SK-N-SH (cell line): ENCODE results near the gene SPACA9. TPM values are rescaled to one million over a fixed set of nuclear protein-coding genes. Genes with fewer than 3 reads are reported as not detected.

Source experiments
- CTCF ChIA-PET: fragments of 300-600, 350-600 bp; formaldehyde crosslinking; extraction: SDS; loops from one replicate; lab custom pipeline; 2021; lab: Yijun Ruan, JAX
- POLR2A ChIA-PET: fragments of 350-600 bp; sonication (Branson Sonifier 250); formaldehyde crosslinking; extraction: SDS; loops from one replicate; lab custom pipeline; 2020; ENCODE audit warnings: antibody characterized with exemption, inconsistent platforms; lab: Yijun Ruan, JAX
- DNase-seq: peaks from one replicate; pipeline ENCODE4 v3.0.0; 2012
- H2AFZ ChIP-seq: fragments of 200-600 bp; sonication (generic); 2 replicates; pipeline ENCODE4 v1.8.1; 2016; ENCODE audit warnings: antibody characterized with exemption, mild to moderate bottlenecking, low read depth
- H3F3A ChIP-seq: fragments of 200-600 bp; sonication (generic); replicated peaks from 2 replicates; pipeline ENCODE3; 2016; ENCODE audit warnings: antibody characterized with exemption, mild to moderate bottlenecking; ENCODE audit not compliant: insufficient read depth
- H3K27ac ChIP-seq, 2 experiments: fragments of 200-500 bp in 1 of 2; fragments of 200-600 bp in 1 of 2; sonication (Bioruptor generic) in 1 of 2; sonication (generic), shearing (Covaris generic) in 1 of 2; 2 replicates each; pipeline versions ENCODE4 v1.5.1 to v1.6.1; 2014 to 2016; ENCODE audit warnings: low read depth in 2 of 2, inconsistent platforms in 1 of 2, low read length in 1 of 2, mild to moderate bottlenecking in 1 of 2, mixed read lengths in 1 of 2
- H3K27me3 ChIP-seq: fragments of 200-600 bp; sonication (generic), shearing (Covaris generic); 2 replicates; pipeline ENCODE4 v1.6.1; 2016; ENCODE audit warnings: mixed run types; ENCODE audit not compliant: insufficient read depth
- H3K36me3 ChIP-seq, 2 experiments: fragments of 200-500 bp in 1 of 2; fragments of 200-600 bp in 1 of 2; sonication (Bioruptor generic) in 1 of 2; sonication (generic) in 1 of 2; replicated peaks in 1 of 2; 2 replicates each; pipeline versions ENCODE3 to v1.5.1; 2014 to 2016; ENCODE audit warnings: low read length in 1 of 2, mild to moderate bottlenecking in 1 of 2; ENCODE audit not compliant: insufficient read depth in 2 of 2, control insufficient read depth in 1 of 2
- H3K4me1 ChIP-seq, 2 experiments: fragments of 200-500 bp in 1 of 2; fragments of 200-600 bp in 1 of 2; sonication (Bioruptor generic) in 1 of 2; sonication (generic), shearing (Covaris generic) in 1 of 2; 2 replicates each; pipeline versions ENCODE4 v1.5.1 to v1.6.1; 2014 to 2016; ENCODE audit warnings: low read depth in 1 of 2, low read length in 1 of 2, mixed run types in 1 of 2; ENCODE audit not compliant: insufficient read depth in 2 of 2, control insufficient read depth in 1 of 2
- H3K4me2 ChIP-seq: fragments of 200-600 bp; sonication (generic), shearing (Covaris generic); 2 replicates; pipeline ENCODE4 v1.6.1; 2017; ENCODE audit warnings: mixed run types
- H3K4me3 ChIP-seq, 2 experiments: fragments of 200-500 bp in 1 of 2; fragments of 200-600 bp in 1 of 2; sonication (Bioruptor generic) in 1 of 2; sonication (generic), shearing (Covaris generic) in 1 of 2; 2 replicates each; pipeline versions ENCODE4 v1.5.1 to v1.8.1; 2014 to 2016; ENCODE audit warnings: low read depth in 2 of 2, inconsistent platforms in 1 of 2, low read length in 1 of 2, mild to moderate bottlenecking in 1 of 2, mixed read lengths in 1 of 2, moderate library complexity in 1 of 2
- H3K79me2 ChIP-seq: fragments of 200-600 bp; sonication (generic); 2 replicates; pipeline ENCODE4 v1.8.1; 2017; ENCODE audit warnings: mild to moderate bottlenecking; ENCODE audit not compliant: insufficient read depth
- H3K9ac ChIP-seq: fragments of 200-600 bp; sonication (generic); 2 replicates; pipeline ENCODE4 v1.6.1; 2017; ENCODE audit warnings: mixed run types
- H3K9me2 ChIP-seq: fragments of 200-600 bp; sonication (generic); 2 replicates; pipeline ENCODE4 v1.6.1; 2017; ENCODE audit warnings: mixed run types
- H3K9me3 ChIP-seq: fragments of 200-600 bp; sonication (generic); 2 replicates; pipeline ENCODE4 v1.6.1; 2017; ENCODE audit warnings: mixed run types, mild to moderate bottlenecking, moderate library complexity
- H4K20me1 ChIP-seq: fragments of 200-600 bp; sonication (generic); 2 replicates; pipeline ENCODE4 v1.6.1; 2017; ENCODE audit warnings: mild to moderate bottlenecking, mixed run types; ENCODE audit not compliant: insufficient read depth
- CHD2 ChIP-seq: fragments of 150-350 bp; IDR thresholded peaks from 2 replicates; pipeline ENCODE4 v1.6.1; 2018; ENCODE audit warnings: low read length; ENCODE audit not compliant: partially characterized antibody
- FOSL2 ChIP-seq: IDR thresholded peaks from 2 replicates; pipeline ENCODE4 v1.4.0; 2012; ENCODE audit warnings: low read depth, mild to moderate bottlenecking, moderate library complexity, borderline replicate concordance
- GATA2 ChIP-seq: sonication (generic); formaldehyde crosslinking; IDR thresholded peaks from 2 replicates; pipeline ENCODE4 v1.5.0; 2020; ENCODE audit warnings: mild to moderate bottlenecking, missing genetic modification reagents
- JUND ChIP-seq: IDR thresholded peaks from 2 replicates; pipeline ENCODE4 v1.4.0; 2012
- MXI1 ChIP-seq: IDR thresholded peaks from 2 replicates; pipeline ENCODE4 v1.6.1; 2012; ENCODE audit warnings: mild to moderate bottlenecking, low read depth, low read length, improper control_type of control experiment
- RFX5 ChIP-seq: IDR thresholded peaks from 2 replicates; pipeline ENCODE4 v1.6.1; 2012; ENCODE audit warnings: mild to moderate bottlenecking, improper control_type of control experiment, low read length
- SIN3A ChIP-seq: IDR thresholded peaks from 2 replicates; pipeline ENCODE4 v1.6.1; 2012; ENCODE audit warnings: low read depth, mild to moderate bottlenecking, low read length, moderate library complexity, borderline replicate concordance
- SMC3 ChIP-seq: IDR thresholded peaks from 2 replicates; pipeline ENCODE4 v1.6.1; 2012; ENCODE audit warnings: low read depth, low read length, improper control_type of control experiment
- TCF12 ChIP-seq: IDR thresholded peaks from 2 replicates; pipeline ENCODE4 v1.4.0; 2012
- WGBS: methylation state at CpG from one replicate; pipeline ENCODE4 v1.1.6; 2017; ENCODE audit warnings: low lambda C conversion rate; 5-methylcytosine and 5-hydroxymethylcytosine counted together
- polyA plus RNA-seq, 3 experiments: library from polyadenylated mRNA; depleted of rRNA; stranded (reverse); fragments of >200 nt; gene quantifications; 2 replicates each; pipeline ENCODE4 v1.2.3, GENCODE V29; 2012
- TF ChIP-seq, protein P1 (sequence below): IDR thresholded peaks from 2 replicates; pipeline ENCODE4; 2012
- TF ChIP-seq, protein P2 (sequence below): IDR thresholded peaks from 2 replicates; pipeline ENCODE4 v1.4.0; 2012; ENCODE audit warnings: low read depth, borderline replicate concordance
- TF ChIP-seq, protein P3 (sequence below): fragments of 150-350 bp; IDR thresholded peaks from 2 replicates; pipeline ENCODE4 v1.6.1; 2016; ENCODE audit warnings: mild to moderate bottlenecking, low read depth, low read length

The SPACA9 gene
- polyA plus RNA-seq, 1 of the 3 experiments (the other 2 are of a cell fraction): 9.8 TPM

DNA sequence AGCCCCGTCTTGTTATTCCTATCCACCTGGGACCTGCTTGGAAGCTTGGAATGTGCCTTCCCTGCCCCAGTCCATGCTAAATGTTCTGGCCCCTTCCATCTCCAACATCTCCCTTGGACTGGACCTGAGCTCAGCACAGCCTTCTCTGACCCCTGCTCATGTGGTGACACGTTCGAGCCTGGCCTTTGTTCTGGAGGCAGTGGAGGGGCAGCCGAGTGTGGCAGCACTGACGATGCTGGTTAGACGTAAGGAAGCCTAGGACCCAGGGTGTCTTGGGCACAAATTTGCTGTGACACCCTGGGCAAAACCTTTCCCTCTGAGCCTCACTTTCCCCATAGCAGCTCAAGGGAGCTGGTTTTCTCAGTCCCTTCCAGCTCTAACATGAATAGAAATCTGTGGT is 3.9 kb downstream of the SPACA9 start:
- H3K9ac ChIP-seq: no peak overlapping the region
- no peak overlapping the region for H3K4me3 ChIP-seq
- H3K36me3 ChIP-seq: no peaks in the 10 kb centered on the region
- H3K79me2 ChIP-seq: no peaks in the 10 kb centered on the region
- no peaks in the 10 kb centered on the region for H3K9me2 ChIP-seq
- no peaks in the 10 kb centered on the region for H3K27me3 ChIP-seq
- H4K20me1 ChIP-seq: no peaks in the 10 kb centered on the region
- no peak overlapping the region for H2AFZ ChIP-seq
- H3K27ac ChIP-seq: no peak overlapping the region
- 93% methylated on average over 6 of the region's 6 CpGs for WGBS
- CTCF ChIA-PET: interaction anchor here (1.4 to 4.7 kb wide), 2 partner anchors 20 to 213 kb away, joined by 4 to 26 read pairs; partner anchors contain the start of genes DDX31 and GTF3C4
- H3F3A ChIP-seq: no peaks in the 10 kb centered on the region
- H3K4me2 ChIP-seq: no peak overlapping the region
- POLR2A ChIA-PET: no interaction called here
- H3K4me1 ChIP-seq: peaks cover 0 to 2% of the 10 kb centered on the region in 2 experiments; a peak in 1 of 4 replicates
- TF ChIP-seq MXI1: no peak
- TF ChIP-seq, protein P1, sequence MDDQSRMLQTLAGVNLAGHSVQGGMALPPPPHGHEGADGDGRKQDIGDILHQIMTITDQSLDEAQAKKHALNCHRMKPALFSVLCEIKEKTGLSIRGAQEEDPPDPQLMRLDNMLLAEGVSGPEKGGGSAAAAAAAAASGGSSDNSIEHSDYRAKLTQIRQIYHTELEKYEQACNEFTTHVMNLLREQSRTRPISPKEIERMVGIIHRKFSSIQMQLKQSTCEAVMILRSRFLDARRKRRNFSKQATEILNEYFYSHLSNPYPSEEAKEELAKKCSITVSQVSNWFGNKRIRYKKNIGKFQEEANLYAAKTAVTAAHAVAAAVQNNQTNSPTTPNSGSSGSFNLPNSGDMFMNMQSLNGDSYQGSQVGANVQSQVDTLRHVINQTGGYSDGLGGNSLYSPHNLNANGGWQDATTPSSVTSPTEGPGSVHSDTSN: no peak
- no peak for TF ChIP-seq GATA2 (CRISPR knock-in tag)
- TF ChIP-seq CHD2: no peak
- TF ChIP-seq RFX5: no peak
- DNase-seq: no peak
- no peaks in the 10 kb centered on the region for H3K9me3 ChIP-seq

DNA sequence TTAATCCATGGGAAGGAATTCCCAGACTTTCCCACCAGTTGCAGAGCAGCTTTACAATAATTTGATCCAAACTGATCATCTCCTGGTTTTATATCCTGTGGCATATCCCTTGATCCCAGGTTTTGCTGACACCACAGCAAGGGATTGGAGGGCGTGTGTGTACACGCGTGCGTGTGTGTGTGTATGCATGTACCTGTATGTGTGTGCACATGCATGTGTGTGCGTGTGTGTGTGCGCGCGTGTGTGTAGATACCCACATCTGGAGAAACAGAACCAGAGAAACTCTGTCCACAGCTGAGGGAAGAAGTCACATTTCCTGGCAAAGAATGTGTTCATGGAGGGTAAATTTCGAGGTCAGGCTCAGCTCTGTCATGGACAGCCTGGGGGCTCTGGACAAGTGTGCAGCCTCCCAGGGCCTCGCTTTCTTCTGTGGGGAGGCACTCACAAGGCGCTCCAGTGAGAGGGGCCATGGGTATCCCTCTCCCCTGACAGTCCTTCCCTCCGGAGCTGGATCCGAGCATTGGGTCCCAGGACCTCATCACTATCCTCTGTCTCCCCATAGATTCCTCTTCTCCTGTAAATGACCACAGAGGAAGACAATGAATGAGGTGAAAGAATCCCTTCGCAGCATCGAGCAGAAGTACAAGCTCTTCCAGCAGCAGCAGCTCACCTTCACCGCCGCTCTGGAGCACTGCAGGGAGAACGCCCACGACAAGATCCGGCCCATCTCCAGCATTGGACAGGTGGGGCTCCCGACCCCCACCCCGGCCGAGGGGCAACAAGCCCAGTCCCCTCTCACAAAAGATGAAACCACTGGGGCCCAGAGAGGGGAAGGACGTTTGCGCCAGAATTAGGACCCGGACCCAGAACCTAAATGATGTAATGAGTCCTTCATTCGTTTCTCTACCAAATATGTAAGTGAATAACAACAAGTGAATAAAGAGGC is 4.9 kb downstream of the SPACA9 start:
- Histone ChIP-seq H3K4me1 (no peaks in the 10 kb centered on the region; a peak in 1 of 4 replicates), H3K36me3 (no peaks in the 10 kb centered on the region), H3K9ac (no peak overlapping the region), H3K9me2 (no peaks in the 10 kb centered on the region), H3F3A (no peaks in the 10 kb centered on the region), H3K4me3 (no peak overlapping the region), H3K4me2 (no peak overlapping the region), H3K27ac (no peak overlapping the region), H4K20me1 (no peaks in the 10 kb centered on the region), H3K27me3 (no peaks in the 10 kb centered on the region), H2AFZ (no peak overlapping the region), H3K9me3 (no peaks in the 10 kb centered on the region), H3K79me2 (no peaks in the 10 kb centered on the region)
- POLR2A ChIA-PET: no interaction called here
- no peak for DNase-seq
- CTCF ChIA-PET: interaction anchor here (1.2 to 4.7 kb wide), 2 partner anchors 19 to 34 kb away, joined by 3 to 26 read pairs; no protein-coding TSS in a partner anchor
- TF ChIP-seq SMC3: no peak
- WGBS: 90% methylated on average over 18 of the region's 27 CpGs

DNA sequence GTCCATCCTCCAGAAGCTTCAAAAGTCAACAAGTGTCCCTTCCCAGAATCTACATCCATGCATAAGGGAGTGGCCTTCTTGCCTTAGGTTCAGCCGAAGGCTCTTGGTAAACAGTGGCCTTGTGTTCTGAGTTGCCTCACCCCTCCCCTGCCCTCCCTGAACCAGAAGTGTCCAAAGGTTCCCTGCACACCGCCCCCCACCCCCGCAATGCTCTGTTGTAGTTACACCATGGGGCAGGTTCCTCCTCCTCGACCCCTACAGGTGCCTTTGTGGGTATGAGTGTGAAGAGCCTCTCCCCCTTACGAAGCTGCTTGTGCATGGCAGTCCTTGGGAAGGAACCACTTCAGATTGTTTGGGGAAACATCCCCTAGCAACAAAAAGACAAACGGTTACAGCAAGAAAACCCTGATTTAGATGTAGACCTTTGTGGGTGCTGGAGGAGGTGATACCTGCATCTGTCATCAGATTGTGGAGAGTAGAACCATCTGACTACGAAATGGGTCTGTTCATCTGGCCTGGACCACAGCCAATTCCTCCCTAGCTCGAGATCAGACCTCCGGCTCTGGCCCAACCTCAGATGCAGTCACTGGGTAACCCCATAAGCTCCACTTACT is 7.1 kb downstream of the SPACA9 start:
- ChIA-PET CTCF (interaction anchor here (0.5 to 4.7 kb wide), 4 partner anchors 8 to 292 kb away, joined by 3 to 26 read pairs (median 3); no protein-coding TSS in a partner anchor), POLR2A (no interaction called here)
- Histone ChIP-seq H3K27ac (no peak overlapping the region), H3K9me3 (no peaks in the 10 kb centered on the region), H3K4me3 (no peak overlapping the region), H3K27me3 (no peaks in the 10 kb centered on the region), H3K9me2 (no peaks in the 10 kb centered on the region), H3K4me2 (no peak overlapping the region), H3K4me1 (no peaks in the 10 kb centered on the region), H2AFZ (no peak overlapping the region), H3F3A (no peaks in the 10 kb centered on the region), H3K9ac (no peak overlapping the region), H3K79me2 (no peaks in the 10 kb centered on the region), H3K36me3 (no peaks in the 10 kb centered on the region), H4K20me1 (no peaks in the 10 kb centered on the region)
- TF ChIP-seq SIN3A (no peak), TCF12 (no peak), SMC3 (no peak), GATA2 (CRISPR knock-in tag) (no peak), CHD2 (no peak), JUND (no peak), FOSL2 (no peak)
- TF ChIP-seq, protein P2, sequence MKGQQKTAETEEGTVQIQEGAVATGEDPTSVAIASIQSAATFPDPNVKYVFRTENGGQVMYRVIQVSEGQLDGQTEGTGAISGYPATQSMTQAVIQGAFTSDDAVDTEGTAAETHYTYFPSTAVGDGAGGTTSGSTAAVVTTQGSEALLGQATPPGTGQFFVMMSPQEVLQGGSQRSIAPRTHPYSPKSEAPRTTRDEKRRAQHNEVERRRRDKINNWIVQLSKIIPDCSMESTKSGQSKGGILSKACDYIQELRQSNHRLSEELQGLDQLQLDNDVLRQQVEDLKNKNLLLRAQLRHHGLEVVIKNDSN: no peak
- TF ChIP-seq, protein P3, sequence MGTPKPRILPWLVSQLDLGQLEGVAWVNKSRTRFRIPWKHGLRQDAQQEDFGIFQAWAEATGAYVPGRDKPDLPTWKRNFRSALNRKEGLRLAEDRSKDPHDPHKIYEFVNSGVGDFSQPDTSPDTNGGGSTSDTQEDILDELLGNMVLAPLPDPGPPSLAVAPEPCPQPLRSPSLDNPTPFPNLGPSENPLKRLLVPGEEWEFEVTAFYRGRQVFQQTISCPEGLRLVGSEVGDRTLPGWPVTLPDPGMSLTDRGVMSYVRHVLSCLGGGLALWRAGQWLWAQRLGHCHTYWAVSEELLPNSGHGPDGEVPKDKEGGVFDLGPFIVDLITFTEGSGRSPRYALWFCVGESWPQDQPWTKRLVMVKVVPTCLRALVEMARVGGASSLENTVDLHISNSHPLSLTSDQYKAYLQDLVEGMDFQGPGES: no peak
- 71% methylated on average over 6 of the region's 9 CpGs for WGBS
- DNase-seq: no peak
